HCT116 (cell line): ENCODE measurements around the gene TAS1R2. TPM values are rescaled to one million over a fixed set of nuclear protein-coding genes. Genes with fewer than 3 reads are reported as not detected.

ENCODE experiments used
- ATAC-seq: fragments of 200-7000 bp; cut with Tn5 transposase; 2 replicates; pipeline ENCODE4 v1.9.1; 2020; ENCODE audit warnings: mild to moderate bottlenecking, moderate library complexity
- BruUV-seq: library from RNA; stranded (reverse); fragments of 400-500 nt; replicated peaks from 2 replicates; lab custom pipeline; 2021; lab: Mats Ljungman, UMichigan
- CTCF ChIA-PET: fragments of 300-600 bp; sonication (Branson Sonifier 250); formaldehyde crosslinking; loops from one replicate; lab custom pipeline; 2021; ENCODE audit warnings: antibody characterized with exemption; lab: Charles Lee
- POLR2A ChIA-PET: fragments of 300-600, 350-600 bp; sonication (Branson Sonifier 250); formaldehyde crosslinking; loops from one replicate; lab custom pipeline; 2021; ENCODE audit warnings: antibody characterized with exemption; lab: Charles Lee
- RAD21 ChIA-PET, 2 experiments: fragments of 300-600 bp; sonication (Branson Sonifier 250); formaldehyde crosslinking; loops; one replicate each; lab custom pipeline; 2023; ENCODE audit warnings: low total read pairs in 2 of 2; ENCODE audit not compliant: uncharacterized antibody in 2 of 2, unreplicated experiment in 2 of 2, low non-redundant PET in 1 of 2; lab: Charles Lee
- DNase-seq: peaks from one replicate; pipeline ENCODE4 v3.0.0-alpha.2; 2010; ENCODE audit warnings: low read depth, low spot score
- H2AFZ ChIP-seq: fragments of 200-600 bp; shearing (Covaris generic), sonication (generic); 2 replicates; pipeline ENCODE4 v1.6.1; 2017; ENCODE audit warnings: low read depth, mixed run types, mixed read lengths, antibody characterized with exemption, low read length; ENCODE audit not compliant: poor library complexity, severe bottlenecking
- H3K27ac ChIP-seq: 2 replicates; pipeline ENCODE4 v1.5.1; 2012; ENCODE audit warnings: low read depth, low read length
- H3K27me3 ChIP-seq: fragments of 200-600 bp; sonication (generic); 2 replicates; pipeline ENCODE4 v1.6.1; 2016; ENCODE audit warnings: mixed run types, low read length, mixed read lengths; ENCODE audit not compliant: insufficient read depth
- H3K36me3 ChIP-seq, 2 experiments: fragments of 200-500 bp in 1 of 2; fragments of 200-600 bp in 1 of 2; sonication (Bioruptor generic) in 1 of 2; sonication (generic) in 1 of 2; 2 replicates each; pipeline versions ENCODE4 v1.5.1 to v1.6.1; 2014 to 2016; ENCODE audit warnings: low read length in 2 of 2, inconsistent platforms in 1 of 2, mixed read lengths in 1 of 2, mixed run types in 1 of 2; ENCODE audit not compliant: insufficient read depth in 2 of 2, control insufficient read depth in 1 of 2
- H3K4me1 ChIP-seq, 2 experiments: fragments of 200-600 bp in 1 of 2; sonication (generic) in 1 of 2; 2 replicates each; pipeline versions ENCODE4 v1.5.1 to v1.6.1; 2012 to 2017; ENCODE audit warnings: low read length in 2 of 2, inconsistent platforms in 1 of 2, mild to moderate bottlenecking in 1 of 2, mixed read lengths in 1 of 2, mixed run types in 1 of 2, moderate library complexity in 1 of 2; ENCODE audit not compliant: insufficient read depth in 2 of 2, control insufficient read depth in 1 of 2
- H3K4me2 ChIP-seq: fragments of 200-600 bp; sonication (generic); 2 replicates; pipeline ENCODE4 v1.6.1; 2017; ENCODE audit warnings: mixed run types, low read length, mixed read lengths
- H3K4me3 ChIP-seq, 2 experiments: fragments of 200-600 bp in 1 of 2; sonication (generic) in 1 of 2; replicated peaks in 1 of 2; 2 replicates each; pipeline ENCODE4 v1.5.1; 2011 to 2016; ENCODE audit warnings: low read length in 2 of 2, control low read depth in 1 of 2, low read depth in 1 of 2, mild to moderate bottlenecking in 1 of 2, mixed read lengths in 1 of 2, mixed run types in 1 of 2
- H3K79me2 ChIP-seq: fragments of 200-600 bp; sonication (generic); 2 replicates; pipeline ENCODE4 v1.6.1; 2017; ENCODE audit warnings: mild to moderate bottlenecking, mixed run types, low read length, moderate library complexity, mixed read lengths; ENCODE audit not compliant: insufficient read depth
- H3K9ac ChIP-seq: fragments of 200-600 bp; sonication (generic); 2 replicates; pipeline ENCODE4 v1.6.1; 2016; ENCODE audit warnings: low read length, mixed read lengths
- H3K9me2 ChIP-seq: fragments of 200-600 bp; sonication (generic), shearing (Covaris generic); 2 replicates; pipeline ENCODE4 v1.6.1; 2017; ENCODE audit warnings: mixed run types, mild to moderate bottlenecking, moderate library complexity; ENCODE audit not compliant: insufficient read depth
- H3K9me3 ChIP-seq, 2 experiments: fragments of 200-500 bp in 1 of 2; fragments of 200-600 bp in 1 of 2; sonication (Bioruptor generic) in 1 of 2; sonication (generic) in 1 of 2; 2 replicates each; pipeline ENCODE4 v1.6.1; 2014 to 2017; ENCODE audit warnings: low read length in 2 of 2, mixed read lengths in 2 of 2, inconsistent platforms in 1 of 2, low read depth in 1 of 2, mild to moderate bottlenecking in 1 of 2, mixed run types in 1 of 2, moderate library complexity in 1 of 2; ENCODE audit not compliant: control insufficient read depth in 1 of 2, insufficient read depth in 1 of 2
- H4K20me1 ChIP-seq: fragments of 200-600 bp; sonication (generic), shearing (Covaris generic); 2 replicates; pipeline ENCODE4 v1.6.1; 2017; ENCODE audit warnings: mixed run types, mild to moderate bottlenecking, moderate library complexity; ENCODE audit not compliant: insufficient read depth
- EZH2 ChIP-seq: fragments of 200-600 bp; sonication (generic); IDR thresholded peaks from 2 replicates; pipeline ENCODE4 v1.6.1; 2017; ENCODE audit warnings: antibody characterized with exemption, mixed run types
- EZH2phosphoT487 ChIP-seq: fragments of 200-600 bp; IDR thresholded peaks from 2 replicates; pipeline ENCODE4 v1.6.1; 2018; ENCODE audit warnings: antibody characterized with exemption, borderline replicate concordance
- JUND ChIP-seq: IDR thresholded peaks from 2 replicates; pipeline ENCODE4 v1.6.1; 2012
- POLR2AphosphoS5 ChIP-seq: IDR thresholded peaks from 2 replicates; pipeline ENCODE4 v1.6.1; 2011; ENCODE audit warnings: mild to moderate bottlenecking, low read depth, low read length, moderate library complexity
- RAD21 ChIP-seq: IDR thresholded peaks from 2 replicates; pipeline ENCODE4 v1.6.1; 2012; ENCODE audit warnings: low read depth, mild to moderate bottlenecking
- SRF ChIP-seq: IDR thresholded peaks from 2 replicates; pipeline ENCODE4 v1.6.1; 2012; ENCODE audit warnings: low read depth
- TCF7L2 ChIP-seq: IDR thresholded peaks from 2 replicates; pipeline ENCODE4 v1.7.0; 2011; ENCODE audit warnings: borderline replicate concordance, inconsistent platforms; ENCODE audit not compliant: insufficient read depth, insufficient read length; ENCODE audit errors: extremely low read depth
- YY1 ChIP-seq: IDR thresholded peaks from 2 replicates; pipeline ENCODE4 v1.6.1; 2011; ENCODE audit warnings: low read length, low read depth, moderate library complexity, mild to moderate bottlenecking; ENCODE audit not compliant: insufficient replicate concordance; ENCODE audit errors: extremely low read depth
- ZFX ChIP-seq: fragments of 450-650 bp; IDR thresholded peaks from 2 replicates; pipeline ENCODE4 v1.6.1; 2017
- intact Hi-C: fragments of 100-400 bp; cut with micrococcal nuclease; formaldehyde crosslinking; loops from 2 replicates; pipeline ENCODE4 v1.10.0; 2022
- total RNA-seq: library from RNA; stranded (reverse); gene quantifications from one replicate; pipeline ENCODE4 v1.2.1, GENCODE V29; 2021; ENCODE audit not compliant: unreplicated experiment
- TF ChIP-seq, protein P1 (sequence below), 3 experiments: fragments of 200-600 bp in 1 of 3; sonication (generic) in 1 of 3; IDR thresholded peaks in 2 of 3; conservative IDR thresholded peaks in 1 of 3; 2 replicates each; pipeline ENCODE4 v1.5.1; 2012 to 2017; ENCODE audit warnings: low read depth in 2 of 3, low read length in 2 of 3, antibody characterized with exemption in 1 of 3, borderline replicate concordance in 1 of 3, control low read depth in 1 of 3, mild to moderate bottlenecking in 1 of 3, mixed read lengths in 1 of 3, mixed run types in 1 of 3, moderate library complexity in 1 of 3; ENCODE audit not compliant: insufficient read depth in 1 of 3
- TF ChIP-seq, protein P2 (sequence below): IDR thresholded peaks from 2 replicates; pipeline ENCODE4 v1.6.1; 2012
- TF ChIP-seq, protein P3 (sequence below): IDR thresholded peaks from 2 replicates; pipeline ENCODE4 v1.6.1; 2012
- TF ChIP-seq, protein P4 (sequence below): IDR thresholded peaks from 2 replicates; pipeline ENCODE4 v1.6.1; 2011; ENCODE audit warnings: mild to moderate bottlenecking, low read length, moderate library complexity; ENCODE audit not compliant: insufficient replicate concordance; ENCODE audit errors: extremely low read depth

TAS1R2 gene
- total RNA-seq, 1 experiment from 2014 or later = not detected

DNA sequence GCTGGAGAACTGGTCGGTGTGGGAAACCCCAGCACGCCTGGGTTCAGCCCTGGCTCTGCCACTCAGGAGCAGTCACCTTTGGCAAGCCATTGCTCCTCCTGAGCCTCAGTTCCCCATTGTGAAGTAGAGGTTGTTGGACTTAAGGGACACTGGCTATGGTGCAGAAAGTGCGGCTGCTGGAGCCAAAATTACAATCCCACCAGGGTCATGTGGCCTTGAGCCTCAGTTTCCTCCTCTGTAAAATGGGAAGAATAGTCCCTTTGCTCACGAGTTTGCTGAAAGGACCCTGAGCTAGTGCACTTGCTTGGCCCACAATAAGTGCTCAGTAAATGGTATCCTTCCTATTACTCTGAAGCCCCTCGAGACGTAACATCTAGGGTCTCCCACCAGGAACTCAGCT lies 14.6 kb upstream of the TAS1R2 start (continued):
- TF ChIP-seq, protein P1, sequence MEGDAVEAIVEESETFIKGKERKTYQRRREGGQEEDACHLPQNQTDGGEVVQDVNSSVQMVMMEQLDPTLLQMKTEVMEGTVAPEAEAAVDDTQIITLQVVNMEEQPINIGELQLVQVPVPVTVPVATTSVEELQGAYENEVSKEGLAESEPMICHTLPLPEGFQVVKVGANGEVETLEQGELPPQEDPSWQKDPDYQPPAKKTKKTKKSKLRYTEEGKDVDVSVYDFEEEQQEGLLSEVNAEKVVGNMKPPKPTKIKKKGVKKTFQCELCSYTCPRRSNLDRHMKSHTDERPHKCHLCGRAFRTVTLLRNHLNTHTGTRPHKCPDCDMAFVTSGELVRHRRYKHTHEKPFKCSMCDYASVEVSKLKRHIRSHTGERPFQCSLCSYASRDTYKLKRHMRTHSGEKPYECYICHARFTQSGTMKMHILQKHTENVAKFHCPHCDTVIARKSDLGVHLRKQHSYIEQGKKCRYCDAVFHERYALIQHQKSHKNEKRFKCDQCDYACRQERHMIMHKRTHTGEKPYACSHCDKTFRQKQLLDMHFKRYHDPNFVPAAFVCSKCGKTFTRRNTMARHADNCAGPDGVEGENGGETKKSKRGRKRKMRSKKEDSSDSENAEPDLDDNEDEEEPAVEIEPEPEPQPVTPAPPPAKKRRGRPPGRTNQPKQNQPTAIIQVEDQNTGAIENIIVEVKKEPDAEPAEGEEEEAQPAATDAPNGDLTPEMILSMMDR (IDR thresholded peaks at IDR 0.05 in 2 of 3, conservative IDR thresholded peaks at IDR 0.05 in 1 of 3; ENCODE audit: borderline replicate concordance in 1 of 3, insufficient read depth in 1 of 3, low read depth in 2 of 3, low read length in 2 of 3) = no peak
- TF ChIP-seq, protein P2, sequence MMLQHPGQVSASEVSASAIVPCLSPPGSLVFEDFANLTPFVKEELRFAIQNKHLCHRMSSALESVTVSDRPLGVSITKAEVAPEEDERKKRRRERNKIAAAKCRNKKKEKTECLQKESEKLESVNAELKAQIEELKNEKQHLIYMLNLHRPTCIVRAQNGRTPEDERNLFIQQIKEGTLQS = no peak
- no peak for TF ChIP-seq POLR2AphosphoS5
- TF ChIP-seq EZH2phosphoT487 = no peak
- TF ChIP-seq JUND = no peak
- TF ChIP-seq SRF = no peak
- no peak for TF ChIP-seq YY1
- no peak for TF ChIP-seq RAD21
- no peak for TF ChIP-seq TCF7L2

DNA sequence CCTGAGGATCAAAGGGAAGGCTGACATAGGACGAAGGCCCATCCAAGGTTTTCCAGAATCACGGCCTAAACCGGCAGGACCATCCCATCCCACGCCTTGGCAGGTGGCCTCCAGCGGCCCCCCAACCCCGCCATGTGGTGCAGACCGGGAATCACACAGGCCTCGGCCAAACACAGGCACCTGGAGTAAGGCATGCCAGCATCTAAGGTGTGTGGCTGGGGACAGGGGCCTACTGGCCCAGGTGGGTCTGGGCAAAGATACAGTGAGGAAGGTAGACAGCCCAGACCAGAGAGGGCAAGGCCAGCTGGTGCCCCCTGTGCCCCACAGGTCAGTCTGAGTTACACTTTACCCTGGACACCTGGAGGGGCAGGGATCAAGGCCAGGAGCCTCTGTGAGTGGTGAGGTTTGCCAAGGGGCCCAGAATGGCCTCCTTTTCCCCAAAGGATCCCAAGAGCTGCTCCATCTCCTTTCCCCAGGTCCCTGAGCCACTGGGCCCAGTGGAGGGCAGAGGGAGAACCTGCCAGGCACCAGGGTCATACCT lies 12.7 kb upstream of the TAS1R2 start:
- no peaks in the 10 kb centered on the region for H3K36me3 ChIP-seq
- ChIA-PET POLR2A (no interaction called here), CTCF (no interaction called here), RAD21 (no interaction called here)
- H3K9ac ChIP-seq = no peak overlapping the region
- ATAC-seq (no peak), DNase-seq (no peak)
- no peak overlapping the region for H3K4me2 ChIP-seq
- no peak overlapping the region for H3K4me3 ChIP-seq
- no peaks in the 10 kb centered on the region for H3K27me3 ChIP-seq
- peaks cover 0 to 6% of the 10 kb centered on the region in 2 experiments; a peak in 1 of 4 replicates for H3K4me1 ChIP-seq
- no peaks in the 10 kb centered on the region for H3K9me2 ChIP-seq
- no peak overlapping the region for H3K27ac ChIP-seq
- intact Hi-C loops = no loop called here
- no TSS peak for BruUV-seq
- H2AFZ ChIP-seq = no peak overlapping the region
- H4K20me1 ChIP-seq = no peaks in the 10 kb centered on the region
- TF ChIP-seq, protein P3, sequence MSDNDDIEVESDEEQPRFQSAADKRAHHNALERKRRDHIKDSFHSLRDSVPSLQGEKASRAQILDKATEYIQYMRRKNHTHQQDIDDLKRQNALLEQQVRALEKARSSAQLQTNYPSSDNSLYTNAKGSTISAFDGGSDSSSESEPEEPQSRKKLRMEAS = no peak
- TF ChIP-seq, protein P2 = no peak
- TF ChIP-seq ZFX = no peak
- TF ChIP-seq, protein P4, sequence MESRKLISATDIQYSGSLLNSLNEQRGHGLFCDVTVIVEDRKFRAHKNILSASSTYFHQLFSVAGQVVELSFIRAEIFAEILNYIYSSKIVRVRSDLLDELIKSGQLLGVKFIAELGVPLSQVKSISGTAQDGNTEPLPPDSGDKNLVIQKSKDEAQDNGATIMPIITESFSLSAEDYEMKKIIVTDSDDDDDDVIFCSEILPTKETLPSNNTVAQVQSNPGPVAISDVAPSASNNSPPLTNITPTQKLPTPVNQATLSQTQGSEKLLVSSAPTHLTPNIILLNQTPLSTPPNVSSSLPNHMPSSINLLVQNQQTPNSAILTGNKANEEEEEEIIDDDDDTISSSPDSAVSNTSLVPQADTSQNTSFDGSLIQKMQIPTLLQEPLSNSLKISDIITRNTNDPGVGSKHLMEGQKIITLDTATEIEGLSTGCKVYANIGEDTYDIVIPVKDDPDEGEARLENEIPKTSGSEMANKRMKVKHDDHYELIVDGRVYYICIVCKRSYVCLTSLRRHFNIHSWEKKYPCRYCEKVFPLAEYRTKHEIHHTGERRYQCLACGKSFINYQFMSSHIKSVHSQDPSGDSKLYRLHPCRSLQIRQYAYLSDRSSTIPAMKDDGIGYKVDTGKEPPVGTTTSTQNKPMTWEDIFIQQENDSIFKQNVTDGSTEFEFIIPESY = no peak
- no peak for TF ChIP-seq EZH2
- no peaks in the 10 kb centered on the region for H3K9me3 ChIP-seq
- no peaks in the 10 kb centered on the region for H3K79me2 ChIP-seq
